Heart left ventricle (tissue), 13 donors: ENCODE data around the gene ACOD1.
"Not testable (repeated sequence)": the region's sequence is repeated elsewhere in the genome, so short reads cannot be mapped to it uniquely, and the experiment has no call there.

Source experiments
- POLR2A ChIP-seq, 2 donors: fragments of 450-650 bp; IDR thresholded peaks; one replicate each; pipeline ENCODE4 v1.6.1; 2017; ENCODE audit warnings: antibody characterized with exemption in 2 of 2, mild to moderate bottlenecking in 2 of 2, moderate library complexity in 2 of 2
- TF ChIP-seq, protein P1 (sequence below), 12 donors: fragments of 200-600 bp; sonication (generic) in 4 of 12; IDR thresholded peaks; one replicate each; pipeline versions ENCODE4 v1.5.0 to v1.8.0; 2018 to 2022; ENCODE audit warnings: antibody characterized with exemption in 12 of 12, mild to moderate bottlenecking in 5 of 12
- donor health status: ischemic (EF 13 %, LVEDD 7.1; RV severe dilation, severe dysfunction).
- donor health status: DM: no; HTN: yes; CAD: no.
- donor health status: DM: no; HTN: no; CAD: no.
- donor health status: ischemic (EF 25% LVEDD 6.9; RV normal size, moderate dysfunction).
- donor health status: ischemic (EF 25% LVEDD 5.7; RV mildly dilated, moderate dysfunction).
- donor health status: ischemic (EF 35%, LVEDD 5.7; RV mildly dilated, moderate dysfunction).
- donor health status: nonischemic (EF 11% LVEDD 7.7; RV severe dilation, severe dysfunction).
- donor health status: DM: yes; HTN: yes; CAD: no.
- donor health status: PGD.
- donor health status: ischemic (EF 29% LVEDD 5.4; RV normal size, mild dysfunction).
- donor health status: nonischemic (EF 23%, LVEDD 6.1; RV moderate dilation, normal function).

DNA sequence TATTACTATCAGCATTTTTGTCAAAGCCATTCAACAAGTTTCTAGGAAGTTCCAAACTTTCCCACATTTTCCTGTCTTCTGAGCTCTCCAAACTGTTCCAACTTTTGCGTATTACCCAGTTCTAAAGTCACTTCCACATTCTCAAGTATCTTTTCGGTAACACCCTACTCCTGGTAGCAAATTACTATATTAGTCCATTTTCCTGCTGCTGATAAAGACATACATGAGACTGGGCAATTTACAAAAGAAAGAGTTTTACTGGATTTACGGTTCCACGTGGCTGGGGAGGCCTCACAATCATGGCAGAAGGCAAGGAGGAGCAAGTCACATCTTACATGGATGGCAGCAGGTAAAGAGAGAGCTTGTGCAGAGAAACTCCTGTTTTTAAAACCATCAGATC lies 49.2 kb upstream of the ACOD1 start:
- TF ChIP-seq, protein P1, sequence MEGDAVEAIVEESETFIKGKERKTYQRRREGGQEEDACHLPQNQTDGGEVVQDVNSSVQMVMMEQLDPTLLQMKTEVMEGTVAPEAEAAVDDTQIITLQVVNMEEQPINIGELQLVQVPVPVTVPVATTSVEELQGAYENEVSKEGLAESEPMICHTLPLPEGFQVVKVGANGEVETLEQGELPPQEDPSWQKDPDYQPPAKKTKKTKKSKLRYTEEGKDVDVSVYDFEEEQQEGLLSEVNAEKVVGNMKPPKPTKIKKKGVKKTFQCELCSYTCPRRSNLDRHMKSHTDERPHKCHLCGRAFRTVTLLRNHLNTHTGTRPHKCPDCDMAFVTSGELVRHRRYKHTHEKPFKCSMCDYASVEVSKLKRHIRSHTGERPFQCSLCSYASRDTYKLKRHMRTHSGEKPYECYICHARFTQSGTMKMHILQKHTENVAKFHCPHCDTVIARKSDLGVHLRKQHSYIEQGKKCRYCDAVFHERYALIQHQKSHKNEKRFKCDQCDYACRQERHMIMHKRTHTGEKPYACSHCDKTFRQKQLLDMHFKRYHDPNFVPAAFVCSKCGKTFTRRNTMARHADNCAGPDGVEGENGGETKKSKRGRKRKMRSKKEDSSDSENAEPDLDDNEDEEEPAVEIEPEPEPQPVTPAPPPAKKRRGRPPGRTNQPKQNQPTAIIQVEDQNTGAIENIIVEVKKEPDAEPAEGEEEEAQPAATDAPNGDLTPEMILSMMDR (IDR thresholded peaks at IDR 0.05): not testable (repeated sequence)
- TF ChIP-seq POLR2A (IDR thresholded peaks at IDR 0.05): not testable (repeated sequence)
